Hippocampal formation (tissue), 2 donors: ENCODE data around the gene KLHL14.

Experiments
- DNase-seq, 2 donors: peaks; one replicate each; lab custom pipeline; 2025; lab: John Stamatoyannopoulos, UW

KLHL14 gene

GRCh38 chr18:32637226-32637625, 135.6 kb downstream of the KLHL14 start:
- no peak for DNase-seq

DNA sequence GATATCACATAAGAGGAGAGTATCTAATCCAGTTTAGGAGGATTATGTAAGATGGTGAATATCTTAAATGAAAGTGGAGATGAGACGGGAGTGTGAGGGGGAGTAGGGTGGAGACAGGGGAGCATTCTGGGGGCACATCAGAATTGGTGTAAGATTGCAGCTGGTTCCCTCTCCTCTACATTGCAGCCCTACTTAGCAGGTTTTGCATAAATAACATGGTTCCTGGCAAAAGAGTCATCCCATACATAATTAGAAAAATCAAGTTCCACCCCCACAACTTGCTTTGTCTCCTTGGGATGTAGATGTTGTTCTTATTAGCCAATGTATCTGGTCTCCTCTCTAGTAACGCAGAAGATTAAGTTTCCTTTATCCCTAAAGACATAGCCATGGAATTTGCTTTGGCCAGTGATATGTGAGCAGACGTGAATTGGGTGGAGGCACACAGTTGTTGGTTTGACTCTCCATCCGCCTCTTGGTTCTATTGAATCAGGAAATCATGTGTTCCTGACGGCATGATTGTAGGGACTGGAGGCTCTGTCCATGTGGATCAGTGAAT, 137.9 kb downstream of the KLHL14 start:
- no peak for DNase-seq

DNA sequence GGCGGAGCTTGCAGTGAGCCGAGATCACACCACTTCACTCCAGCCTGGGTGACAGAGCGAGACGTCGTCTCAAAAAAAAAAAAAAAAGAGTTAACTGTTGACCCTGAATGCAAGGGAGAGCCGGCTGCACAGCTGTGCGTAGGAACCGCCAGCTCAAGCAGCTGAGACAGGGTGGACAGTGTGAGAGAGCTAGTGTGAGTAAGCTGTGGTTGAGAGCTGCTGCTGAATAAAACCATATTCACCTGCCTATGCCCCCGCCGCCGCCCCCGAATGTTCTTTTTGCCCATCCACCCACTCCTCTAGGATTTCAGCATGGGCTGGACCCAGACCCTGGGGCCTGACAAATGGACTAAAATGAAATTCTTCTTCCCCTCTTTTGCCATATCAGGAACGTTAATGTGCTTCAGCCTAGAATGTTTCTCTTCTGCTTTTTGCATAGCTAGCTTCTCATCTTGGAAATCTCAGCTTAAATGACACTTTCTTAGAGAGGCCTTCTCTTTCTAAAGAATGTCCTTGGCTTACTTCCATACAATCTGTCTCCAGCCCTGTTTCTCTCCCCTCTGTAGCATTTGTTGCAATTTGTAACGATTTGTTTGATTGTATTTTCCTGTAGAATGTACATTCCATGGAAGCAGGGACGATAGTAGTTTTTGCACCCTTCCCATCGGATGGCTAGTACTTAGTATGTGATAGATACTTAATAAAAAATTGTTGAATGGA, 142.7 kb downstream of the KLHL14 start:
- DNase-seq = no peak

- DNase-seq = no peak
Measured at GRCh38 chr18:32629292-32629691, 143.5 kb downstream of the KLHL14 start.

- no peak for DNase-seq
Measured at GRCh38 chr18:32624182-32624723, 148.6 kb downstream of the KLHL14 start.

- DNase-seq = no peak
Measured at GRCh38 chr18:32623563-32623962, 149.3 kb downstream of the KLHL14 start.
